OCI-LY1 (cell line): ENCODE data around the gene CRIM1.

Experiments
- H2AFZ ChIP-seq: fragments of 200-600 bp; sonication (generic), shearing (Covaris generic); 2 replicates; pipeline ENCODE4 v1.6.0; 2014; ENCODE audit warnings: antibody characterized with exemption, mild to moderate bottlenecking, low read length
- H3F3A ChIP-seq: fragments of 200-600 bp; sonication (generic), shearing (Covaris generic); 2 replicates; pipeline ENCODE4 v1.6.0; 2014; ENCODE audit warnings: mild to moderate bottlenecking, antibody characterized with exemption, low read length, moderate library complexity; ENCODE audit not compliant: insufficient read depth
- H3K27ac ChIP-seq: fragments of 200-600 bp; sonication (generic); 2 replicates; pipeline ENCODE4 v1.5.1; 2014; ENCODE audit warnings: low read length, mixed run types, mild to moderate bottlenecking, low read depth; ENCODE audit not compliant: poor library complexity, severe bottlenecking
- H3K27me3 ChIP-seq: fragments of 200-600 bp; sonication (generic); 2 replicates; pipeline ENCODE4 v1.6.0; 2014; ENCODE audit warnings: antibody characterized with exemption, mild to moderate bottlenecking, low read length, moderate library complexity; ENCODE audit not compliant: insufficient read depth
- H3K36me3 ChIP-seq: fragments of 200-600 bp; sonication (generic); 2 replicates; pipeline ENCODE4 v1.6.1; 2014; ENCODE audit warnings: mild to moderate bottlenecking, antibody characterized with exemption, low read length, moderate library complexity, mixed read lengths; ENCODE audit not compliant: insufficient read depth
- H3K4me1 ChIP-seq: fragments of 200-600 bp; sonication (generic); 2 replicates; pipeline ENCODE4 v1.5.1; 2014; ENCODE audit warnings: mild to moderate bottlenecking, low read length, moderate library complexity; ENCODE audit not compliant: insufficient read depth, severe bottlenecking
- H3K4me2 ChIP-seq: fragments of 200-600 bp; sonication (generic), shearing (Covaris generic); 2 replicates; pipeline ENCODE4 v1.6.1; 2014; ENCODE audit warnings: low read length
- H3K4me3 ChIP-seq: fragments of 200-600 bp; sonication (generic); 2 replicates; pipeline ENCODE4 v1.5.1; 2014; ENCODE audit warnings: low read length, low read depth, mild to moderate bottlenecking, mixed read lengths; ENCODE audit not compliant: poor library complexity, severe bottlenecking
- H3K79me2 ChIP-seq: fragments of 200-600 bp; shearing (Covaris generic); 2 replicates; pipeline ENCODE4 v1.6.1; 2016; ENCODE audit warnings: mixed run types, low read length, mixed read lengths; ENCODE audit not compliant: insufficient read depth
- H3K9ac ChIP-seq: fragments of 200-600 bp; sonication (generic), shearing (Covaris generic); 2 replicates; pipeline ENCODE4 v1.6.1; 2014; ENCODE audit warnings: mild to moderate bottlenecking, low read length, mixed read lengths
- H3K9me2 ChIP-seq: fragments of 200-600 bp; sonication (generic), shearing (Covaris generic); 2 replicates; pipeline ENCODE4 v1.6.1; 2014; ENCODE audit warnings: low read depth, mild to moderate bottlenecking, low read length, mixed read lengths
- H3K9me3 ChIP-seq: fragments of 200-600 bp; shearing (Covaris generic); 2 replicates; pipeline ENCODE4 v1.6.1; 2014; ENCODE audit warnings: low read length, mixed read lengths
- H4K20me1 ChIP-seq: fragments of 200-600 bp; sonication (generic), shearing (Covaris generic); 2 replicates; pipeline ENCODE4 v1.6.0; 2016; ENCODE audit warnings: mild to moderate bottlenecking, low read length; ENCODE audit not compliant: insufficient read depth
- EZH2 ChIP-seq: fragments of 200-600 bp; sonication (generic), shearing (Covaris generic); IDR thresholded peaks from 2 replicates; pipeline ENCODE4 v1.8.0; 2017; ENCODE audit warnings: borderline replicate concordance, mixed run types, mild to moderate bottlenecking, antibody characterized with exemption, low read length, moderate library complexity, mixed read lengths
- TF ChIP-seq, protein P1 (sequence below): fragments of 200-600 bp; sonication (generic), shearing (Covaris generic); IDR thresholded peaks from 2 replicates; pipeline ENCODE4 v1.5.1; 2017; ENCODE audit warnings: mild to moderate bottlenecking, antibody characterized with exemption, low read length, moderate library complexity, mixed read lengths

CRIM1 gene

DNA sequence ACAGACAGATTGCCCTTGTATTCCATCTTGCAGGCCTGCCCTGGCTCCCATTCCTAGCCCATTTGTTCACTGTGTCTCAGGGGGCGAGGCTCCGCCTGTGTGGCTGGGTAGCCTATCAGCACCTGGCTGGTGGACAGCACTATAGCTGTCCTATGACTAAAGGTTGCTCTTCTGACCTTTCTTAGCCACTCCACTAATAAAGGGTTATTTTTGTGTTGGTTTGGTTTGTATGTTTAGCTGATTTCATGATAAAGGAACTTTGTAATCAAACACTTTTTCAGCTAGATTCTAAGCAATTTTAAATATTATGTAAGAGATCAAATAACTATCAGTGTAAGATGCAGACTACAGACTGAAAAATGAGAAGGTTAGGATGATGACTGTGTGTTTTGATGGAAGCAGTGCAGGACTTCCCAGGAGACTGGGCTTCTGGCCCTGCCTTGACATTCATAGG lies 72.2 kb downstream of the CRIM1 start:
- H3K27ac ChIP-seq = no peak overlapping the region
- H3K4me2 ChIP-seq = no peak overlapping the region
- H3K9me3 ChIP-seq = no peaks in the 10 kb centered on the region
- no peaks in the 10 kb centered on the region for H3K4me1 ChIP-seq
- no peaks in the 10 kb centered on the region for H4K20me1 ChIP-seq
- H2AFZ ChIP-seq = no peak overlapping the region
- H3F3A ChIP-seq = no peaks in the 10 kb centered on the region
- H3K36me3 ChIP-seq = no peaks in the 10 kb centered on the region
- no peaks in the 10 kb centered on the region for H3K79me2 ChIP-seq
- TF ChIP-seq, protein P1, sequence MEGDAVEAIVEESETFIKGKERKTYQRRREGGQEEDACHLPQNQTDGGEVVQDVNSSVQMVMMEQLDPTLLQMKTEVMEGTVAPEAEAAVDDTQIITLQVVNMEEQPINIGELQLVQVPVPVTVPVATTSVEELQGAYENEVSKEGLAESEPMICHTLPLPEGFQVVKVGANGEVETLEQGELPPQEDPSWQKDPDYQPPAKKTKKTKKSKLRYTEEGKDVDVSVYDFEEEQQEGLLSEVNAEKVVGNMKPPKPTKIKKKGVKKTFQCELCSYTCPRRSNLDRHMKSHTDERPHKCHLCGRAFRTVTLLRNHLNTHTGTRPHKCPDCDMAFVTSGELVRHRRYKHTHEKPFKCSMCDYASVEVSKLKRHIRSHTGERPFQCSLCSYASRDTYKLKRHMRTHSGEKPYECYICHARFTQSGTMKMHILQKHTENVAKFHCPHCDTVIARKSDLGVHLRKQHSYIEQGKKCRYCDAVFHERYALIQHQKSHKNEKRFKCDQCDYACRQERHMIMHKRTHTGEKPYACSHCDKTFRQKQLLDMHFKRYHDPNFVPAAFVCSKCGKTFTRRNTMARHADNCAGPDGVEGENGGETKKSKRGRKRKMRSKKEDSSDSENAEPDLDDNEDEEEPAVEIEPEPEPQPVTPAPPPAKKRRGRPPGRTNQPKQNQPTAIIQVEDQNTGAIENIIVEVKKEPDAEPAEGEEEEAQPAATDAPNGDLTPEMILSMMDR = no peak
- TF ChIP-seq EZH2 = no peak
- no peak overlapping the region for H3K9ac ChIP-seq
- no peaks in the 10 kb centered on the region for H3K27me3 ChIP-seq
- H3K9me2 ChIP-seq = no peaks in the 10 kb centered on the region
- H3K4me3 ChIP-seq = no peak overlapping the region

DNA sequence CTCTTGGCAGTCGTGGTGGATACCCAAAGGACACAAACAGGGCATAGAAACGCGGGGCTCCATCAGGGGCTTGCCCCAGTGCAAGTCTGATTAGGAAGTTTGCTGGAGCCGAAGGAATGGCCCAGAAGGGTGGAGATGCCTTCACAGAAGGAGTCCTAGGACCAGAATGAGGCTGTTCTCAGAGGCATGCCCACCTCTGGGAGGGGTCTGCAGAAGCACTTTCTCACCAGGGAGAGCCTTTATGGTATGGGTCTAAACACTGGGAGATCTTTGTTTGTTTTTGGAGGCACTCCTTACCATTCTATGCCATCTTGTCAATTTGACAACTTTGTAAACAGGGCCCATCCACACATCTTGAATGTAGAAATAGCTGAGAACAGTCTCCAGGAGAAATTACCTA lies 75.0 kb downstream of the CRIM1 start:
- Histone ChIP-seq H3K4me2 (no peak overlapping the region), H3K4me1 (no peaks in the 10 kb centered on the region), H4K20me1 (no peaks in the 10 kb centered on the region)

DNA sequence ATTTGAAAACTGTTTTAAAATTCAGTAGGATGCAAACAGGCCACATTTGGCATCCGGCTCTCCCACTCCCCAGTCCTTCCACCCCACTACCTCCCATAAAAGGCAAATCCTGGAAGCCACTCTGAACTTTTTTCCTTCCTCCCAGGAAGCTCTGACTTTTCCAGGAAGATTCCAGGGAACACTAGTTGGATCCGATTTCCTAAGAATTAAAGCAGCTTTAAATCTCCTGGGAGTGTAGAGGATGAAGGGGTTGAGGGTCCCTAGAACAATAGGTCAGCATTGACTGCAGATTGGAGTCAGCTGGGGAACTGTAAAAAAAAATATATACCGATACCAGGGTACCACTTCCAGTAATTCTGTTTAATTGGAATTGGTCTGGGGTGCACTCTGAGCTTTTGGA lies 76.9 kb downstream of the CRIM1 start:
- no peak overlapping the region for H3K4me2 ChIP-seq
- H3K27me3 ChIP-seq = no peaks in the 10 kb centered on the region
- H3K4me3 ChIP-seq = no peak overlapping the region
- no peaks in the 10 kb centered on the region for H3K9me2 ChIP-seq
- H3K27ac ChIP-seq = no peak overlapping the region
- TF ChIP-seq, protein P1 = no peak
- no peak for TF ChIP-seq EZH2
- H4K20me1 ChIP-seq = no peaks in the 10 kb centered on the region
- no peak overlapping the region for H2AFZ ChIP-seq
- no peaks in the 10 kb centered on the region for H3K9me3 ChIP-seq
- no peaks in the 10 kb centered on the region for H3K79me2 ChIP-seq
- no peaks in the 10 kb centered on the region for H3K36me3 ChIP-seq
- no peaks in the 10 kb centered on the region for H3K4me1 ChIP-seq
- H3F3A ChIP-seq = no peaks in the 10 kb centered on the region
- H3K9ac ChIP-seq = no peak overlapping the region

More for the DNA sequence above, 75.0 kb downstream of the CRIM1 start:
- H3K9me3 ChIP-seq = no peaks in the 10 kb centered on the region
- no peak overlapping the region for H3K27ac ChIP-seq
- no peak overlapping the region for H3K9ac ChIP-seq
- no peak overlapping the region for H3K4me3 ChIP-seq
- H3K9me2 ChIP-seq = no peaks in the 10 kb centered on the region
- no peaks in the 10 kb centered on the region for H3F3A ChIP-seq
- H3K79me2 ChIP-seq = no peaks in the 10 kb centered on the region
- TF ChIP-seq, protein P1 = no peak
- TF ChIP-seq EZH2 = no peak
- no peak overlapping the region for H2AFZ ChIP-seq
- H3K36me3 ChIP-seq = no peaks in the 10 kb centered on the region
- no peaks in the 10 kb centered on the region for H3K27me3 ChIP-seq
